ENCODE results near the gene BCLAF1. TPM values are rescaled to one million over a fixed set of nuclear protein-coding genes. Genes with fewer than 3 reads are reported as not detected.

Gene BCLAF1
- polyA plus RNA-seq, 1 donor (not counting 4 experiments of a cell fraction or from before 2014, with no cell fraction given), result 80.3 TPM

DNA sequence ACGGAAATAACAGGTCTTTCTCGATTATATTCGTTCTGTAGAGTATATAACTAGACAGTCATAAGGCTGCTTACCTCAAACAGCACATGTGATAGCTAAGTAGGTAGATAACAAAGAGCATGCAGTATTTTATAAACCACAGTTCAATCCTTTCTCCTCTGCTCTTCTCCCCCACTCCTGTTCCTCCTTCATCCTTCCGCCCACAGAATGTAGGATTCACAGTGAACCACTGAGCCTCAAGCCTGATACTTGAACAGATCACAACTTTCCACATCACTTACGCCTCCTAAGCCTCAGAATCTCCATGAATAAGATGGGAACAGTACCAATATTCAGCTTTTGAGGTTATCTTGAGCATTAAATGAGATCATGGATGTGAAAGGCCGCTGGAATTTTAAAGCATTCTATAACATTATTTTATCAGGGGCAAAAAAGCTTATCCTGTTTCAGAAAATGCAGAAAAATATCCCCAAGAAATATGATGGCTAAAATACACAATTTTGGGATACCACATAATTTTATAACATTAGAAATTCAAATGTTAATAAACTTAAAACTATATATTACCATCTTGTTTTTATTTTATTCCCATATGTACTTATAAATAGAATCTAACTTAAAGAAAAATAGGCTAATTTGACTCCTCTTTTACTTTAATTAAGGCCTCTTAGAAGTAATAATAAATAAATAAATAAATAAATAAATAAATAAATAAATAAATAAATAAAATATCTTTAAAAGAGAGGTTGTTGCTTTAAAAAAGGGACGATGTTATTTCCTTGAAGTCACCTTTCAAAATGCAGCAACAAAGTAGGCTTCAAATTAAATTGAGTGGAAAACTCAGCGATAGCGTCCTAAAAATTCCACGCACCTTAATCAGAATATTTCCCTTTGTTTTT, 72.9 kb downstream of the BCLAF1 start:
- Histone ChIP-seq H3K4me2 (ENCODE audit: control insufficient read depth, extremely low read depth, insufficient read depth, low read depth, low read length) (no peak overlapping the region), H3K36me3 (ENCODE audit: control insufficient read depth in 2 of 2, extremely low read depth in 1 of 2, insufficient read depth in 2 of 2, low read length in 2 of 2) (no peaks in the 10 kb centered on the region), H3K9me1 (ENCODE audit: control insufficient read depth, extremely low read depth, insufficient read depth, low read length) (no peaks in the 10 kb centered on the region), H3K27ac (ENCODE audit: control insufficient read depth, insufficient read depth, low read length) (no peak overlapping the region), H3K4me1 (ENCODE audit: control insufficient read depth, extremely low read depth, insufficient read depth, low read length) (no peaks in the 10 kb centered on the region), H3K9ac (ENCODE audit: control insufficient read depth, extremely low read depth, insufficient read depth, low read length) (no peak overlapping the region), H3K27me3 (ENCODE audit: control insufficient read depth, extremely low read depth, insufficient read depth, low read length) (no peaks in the 10 kb centered on the region), H4K20me1 (ENCODE audit: control insufficient read depth, extremely low read depth, insufficient read depth, low read length) (no peaks in the 10 kb centered on the region), H3K4me3 (ENCODE audit: control insufficient read depth in 2 of 3, extremely low read depth in 1 of 3, insufficient read depth in 2 of 3, low read depth in 1 of 3, low read length in 3 of 3) (no peak overlapping the region), H3K79me2 (ENCODE audit: control insufficient read depth, insufficient read depth, low read length) (no peaks in the 10 kb centered on the region), H2AFZ (ENCODE audit: control insufficient read depth, low read length) (no peak overlapping the region), H3K9me3 (ENCODE audit: control insufficient read depth, low read depth, low read length) (no peaks in the 10 kb centered on the region)
- dilution Hi-C loops (cut with MboI; ENCODE audit: extremely low pct_ligation_motif_present, low sequenced_read_pairs), result no loop called here
- FAIRE-seq, result no peak
- TF ChIP-seq EZH2 (IDR thresholded peaks at IDR 0.05; ENCODE audit: low read length), result no peak
- TF ChIP-seq, protein P1, sequence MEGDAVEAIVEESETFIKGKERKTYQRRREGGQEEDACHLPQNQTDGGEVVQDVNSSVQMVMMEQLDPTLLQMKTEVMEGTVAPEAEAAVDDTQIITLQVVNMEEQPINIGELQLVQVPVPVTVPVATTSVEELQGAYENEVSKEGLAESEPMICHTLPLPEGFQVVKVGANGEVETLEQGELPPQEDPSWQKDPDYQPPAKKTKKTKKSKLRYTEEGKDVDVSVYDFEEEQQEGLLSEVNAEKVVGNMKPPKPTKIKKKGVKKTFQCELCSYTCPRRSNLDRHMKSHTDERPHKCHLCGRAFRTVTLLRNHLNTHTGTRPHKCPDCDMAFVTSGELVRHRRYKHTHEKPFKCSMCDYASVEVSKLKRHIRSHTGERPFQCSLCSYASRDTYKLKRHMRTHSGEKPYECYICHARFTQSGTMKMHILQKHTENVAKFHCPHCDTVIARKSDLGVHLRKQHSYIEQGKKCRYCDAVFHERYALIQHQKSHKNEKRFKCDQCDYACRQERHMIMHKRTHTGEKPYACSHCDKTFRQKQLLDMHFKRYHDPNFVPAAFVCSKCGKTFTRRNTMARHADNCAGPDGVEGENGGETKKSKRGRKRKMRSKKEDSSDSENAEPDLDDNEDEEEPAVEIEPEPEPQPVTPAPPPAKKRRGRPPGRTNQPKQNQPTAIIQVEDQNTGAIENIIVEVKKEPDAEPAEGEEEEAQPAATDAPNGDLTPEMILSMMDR (optimal IDR thresholded peaks at IDR 0.05 in 1 of 3, IDR thresholded peaks at IDR 0.05 in 1 of 3, conservative IDR thresholded peaks at IDR 0.05 in 1 of 3; ENCODE audit: extremely low read depth in 1 of 3, insufficient read depth in 2 of 3, low read length in 3 of 3), result no peak
- DNase-seq (ENCODE audit: low read depth, low spot score), result no peak

DNA sequence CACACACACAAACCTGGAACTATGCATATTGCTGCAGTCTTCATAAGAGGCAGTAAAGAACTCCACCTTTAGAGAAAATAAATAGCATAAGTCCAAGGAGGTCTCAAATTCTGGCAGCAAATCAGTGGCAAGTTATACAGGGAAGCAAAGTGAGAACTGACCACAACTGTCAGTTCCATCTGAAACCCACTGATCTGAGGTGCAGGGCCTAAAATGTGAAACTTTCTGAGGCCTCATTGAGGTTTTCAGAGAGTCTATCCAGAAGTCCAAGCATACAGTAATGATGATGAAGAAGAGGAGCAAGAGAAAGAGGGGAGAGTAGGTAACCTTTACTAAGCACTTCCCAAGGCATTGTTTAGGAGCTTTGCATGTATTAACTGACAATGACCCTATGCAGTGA, 75.8 kb downstream of the BCLAF1 start:
- Histone ChIP-seq H3K9me1 (ENCODE audit: control insufficient read depth, extremely low read depth, insufficient read depth, low read length) (no peaks in the 10 kb centered on the region), H3K4me3 (ENCODE audit: control insufficient read depth in 2 of 3, extremely low read depth in 1 of 3, insufficient read depth in 2 of 3, low read depth in 1 of 3, low read length in 3 of 3) (no peak overlapping the region), H3K9me3 (ENCODE audit: control insufficient read depth, low read depth, low read length) (no peaks in the 10 kb centered on the region), H3K36me3 (ENCODE audit: control insufficient read depth in 2 of 2, extremely low read depth in 1 of 2, insufficient read depth in 2 of 2, low read length in 2 of 2) (no peaks in the 10 kb centered on the region), H3K79me2 (ENCODE audit: control insufficient read depth, insufficient read depth, low read length) (no peaks in the 10 kb centered on the region), H3K9ac (ENCODE audit: control insufficient read depth, extremely low read depth, insufficient read depth, low read length) (no peak overlapping the region), H3K27me3 (ENCODE audit: control insufficient read depth, extremely low read depth, insufficient read depth, low read length) (no peaks in the 10 kb centered on the region), H3K4me2 (ENCODE audit: control insufficient read depth, extremely low read depth, insufficient read depth, low read depth, low read length) (no peak overlapping the region), H3K4me1 (ENCODE audit: control insufficient read depth, extremely low read depth, insufficient read depth, low read length) (no peaks in the 10 kb centered on the region), H3K27ac (ENCODE audit: control insufficient read depth, insufficient read depth, low read length) (no peak overlapping the region), H4K20me1 (ENCODE audit: control insufficient read depth, extremely low read depth, insufficient read depth, low read length) (no peaks in the 10 kb centered on the region), H2AFZ (ENCODE audit: control insufficient read depth, low read length) (no peak overlapping the region)
- TF ChIP-seq EZH2 (IDR thresholded peaks at IDR 0.05; ENCODE audit: low read length), result no peak
- TF ChIP-seq, protein P1 (optimal IDR thresholded peaks at IDR 0.05 in 1 of 3, IDR thresholded peaks at IDR 0.05 in 1 of 3, conservative IDR thresholded peaks at IDR 0.05 in 1 of 3; ENCODE audit: extremely low read depth in 1 of 3, insufficient read depth in 2 of 3, low read length in 3 of 3), result no peak
- FAIRE-seq (no peak), DNase-seq (ENCODE audit: low read depth, low spot score) (no peak)
- dilution Hi-C loops (cut with MboI; ENCODE audit: extremely low pct_ligation_motif_present, low sequenced_read_pairs), result no loop called here

All from keratinocyte (primary cell).